HG03565 (cell line): ENCODE data around the gene NEK5.

Experiments
- ATAC-seq: cut with Tn5 transposase; IDR thresholded peaks from one replicate; pipeline ENCODE4 v1.9.1; 2021; ENCODE audit warnings: mild to moderate bottlenecking, moderate library complexity; ENCODE audit not compliant: unreplicated experiment

The NEK5 gene

GRCh38 chr13:51995677-51996551 lies 133.0 kb downstream of the NEK5 start:
- ATAC-seq = no peak

- no peak for ATAC-seq
These were observed 135.2 kb downstream of the NEK5 start for GRCh38 chr13:51993713-51994112.

GRCh38 chr13:51988988-51989618 lies 139.8 kb downstream of the NEK5 start:
- no peak for ATAC-seq
